ENCODE measurements around the gene BABAM2.

DNA sequence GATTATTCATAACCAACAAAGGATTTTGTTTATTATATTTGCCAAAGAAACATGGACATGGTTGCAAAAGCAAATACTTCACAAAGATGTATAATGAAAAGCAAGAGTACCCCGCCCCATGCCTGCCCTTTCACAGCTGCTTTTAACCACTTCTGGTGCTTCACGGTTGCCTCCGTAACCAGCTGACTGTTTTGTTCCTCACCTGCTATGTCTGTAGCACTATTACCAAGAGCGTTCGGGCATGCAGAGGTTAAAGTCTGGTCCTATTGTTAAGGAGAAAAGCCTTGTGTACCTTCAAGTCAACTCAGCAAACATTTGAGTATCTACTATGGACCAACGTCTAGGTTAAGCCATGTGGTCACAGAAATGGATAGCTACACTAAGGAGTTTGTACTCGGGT, 386.9 kb downstream of the BABAM2 start:
- TF ChIP-seq POLR2A (IDR thresholded peaks at IDR 0.05) = no peak
- TF ChIP-seq, protein P1, sequence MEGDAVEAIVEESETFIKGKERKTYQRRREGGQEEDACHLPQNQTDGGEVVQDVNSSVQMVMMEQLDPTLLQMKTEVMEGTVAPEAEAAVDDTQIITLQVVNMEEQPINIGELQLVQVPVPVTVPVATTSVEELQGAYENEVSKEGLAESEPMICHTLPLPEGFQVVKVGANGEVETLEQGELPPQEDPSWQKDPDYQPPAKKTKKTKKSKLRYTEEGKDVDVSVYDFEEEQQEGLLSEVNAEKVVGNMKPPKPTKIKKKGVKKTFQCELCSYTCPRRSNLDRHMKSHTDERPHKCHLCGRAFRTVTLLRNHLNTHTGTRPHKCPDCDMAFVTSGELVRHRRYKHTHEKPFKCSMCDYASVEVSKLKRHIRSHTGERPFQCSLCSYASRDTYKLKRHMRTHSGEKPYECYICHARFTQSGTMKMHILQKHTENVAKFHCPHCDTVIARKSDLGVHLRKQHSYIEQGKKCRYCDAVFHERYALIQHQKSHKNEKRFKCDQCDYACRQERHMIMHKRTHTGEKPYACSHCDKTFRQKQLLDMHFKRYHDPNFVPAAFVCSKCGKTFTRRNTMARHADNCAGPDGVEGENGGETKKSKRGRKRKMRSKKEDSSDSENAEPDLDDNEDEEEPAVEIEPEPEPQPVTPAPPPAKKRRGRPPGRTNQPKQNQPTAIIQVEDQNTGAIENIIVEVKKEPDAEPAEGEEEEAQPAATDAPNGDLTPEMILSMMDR (IDR thresholded peaks at IDR 0.05 in 4 of 5, conservative IDR thresholded peaks at IDR 0.05 in 1 of 5) = no peak

All from gastrocnemius medialis (tissue), 4 donors.